CD4-positive, alpha-beta memory T cell (primary cell): ENCODE measurements around the gene LMNA. TPM values are rescaled to one million over a fixed set of nuclear protein-coding genes. Genes with fewer than 3 reads are reported as not detected.
"Not testable (repeated sequence)": the region's sequence is repeated elsewhere in the genome, so short reads cannot be mapped to it uniquely, and the experiment has no call there.

Experiments
- CTCF ChIA-PET: fragments of 350-600 bp; sonication (Branson Sonifier 250); formaldehyde crosslinking; loops from one replicate; lab custom pipeline; 2021; ENCODE audit warnings: inconsistent platforms; ENCODE audit not compliant: partially characterized antibody; lab: Charles Lee
- POLR2A ChIA-PET: fragments of 350-600 bp; sonication (Branson Sonifier 250); formaldehyde crosslinking; loops from one replicate; lab custom pipeline; 2021; ENCODE audit not compliant: partially characterized antibody; lab: Charles Lee
- DNase-seq, 5 donors: peaks; one replicate each; pipeline versions ENCODE4 v3.0.0 to v3.0.0-alpha.2; 2020 to 2022; ENCODE audit warnings: mixed read lengths in 1 of 5
- H3K27ac ChIP-seq: one replicate; pipeline ENCODE4 v1.7.0; 2013; ENCODE audit warnings: low read depth, low read length
- H3K27me3 ChIP-seq: 2 replicates; pipeline ENCODE4 v1.7.0; 2013; ENCODE audit warnings: mild to moderate bottlenecking, low read length, moderate library complexity; ENCODE audit not compliant: insufficient read depth
- H3K36me3 ChIP-seq: 2 replicates; pipeline ENCODE4 v1.7.0; 2013; ENCODE audit warnings: mild to moderate bottlenecking, low read length, moderate library complexity; ENCODE audit not compliant: insufficient read depth
- H3K4me1 ChIP-seq: 2 replicates; pipeline ENCODE4 v1.7.0; 2013; ENCODE audit warnings: mild to moderate bottlenecking, low read length, moderate library complexity; ENCODE audit not compliant: insufficient read depth
- H3K4me3 ChIP-seq, 2 donors: one replicate each; pipeline ENCODE4 v1.7.0; 2013; ENCODE audit warnings: low read length in 2 of 2, mild to moderate bottlenecking in 1 of 2
- H3K9me3 ChIP-seq, 2 donors: one replicate each; pipeline ENCODE4 v1.7.0; 2013; ENCODE audit warnings: low read length in 2 of 2, control low read depth in 1 of 2; ENCODE audit not compliant: control insufficient read depth in 1 of 2
- H3K27ac Mint-ChIP-seq, 7 donors: one replicate each; pipeline ENCODE4 v1.8.0; 2020 to 2021; ENCODE audit warnings: mixed read lengths in 7 of 7, mild to moderate bottlenecking in 6 of 7, inconsistent platforms in 3 of 7, moderate library complexity in 3 of 7
- H3K27me3 Mint-ChIP-seq, 2 donors: one replicate each; pipeline ENCODE4 v1.8.0; 2020 to 2021; ENCODE audit warnings: mixed read lengths in 2 of 2
- H3K36me3 Mint-ChIP-seq, 2 donors: one replicate each; pipeline ENCODE4 v1.8.0; 2020 to 2021; ENCODE audit warnings: mixed read lengths in 2 of 2, inconsistent platforms in 1 of 2, mild to moderate bottlenecking in 1 of 2
- H3K4me1 Mint-ChIP-seq, 4 donors: one replicate each; pipeline ENCODE4 v1.8.0; 2020 to 2021; ENCODE audit warnings: mixed read lengths in 4 of 4, mild to moderate bottlenecking in 1 of 4
- H3K4me3 Mint-ChIP-seq, 8 donors: one replicate each; pipeline ENCODE4 v1.8.0; 2020 to 2021; ENCODE audit warnings: mixed read lengths in 8 of 8, mild to moderate bottlenecking in 7 of 8, moderate library complexity in 6 of 8, inconsistent platforms in 3 of 8
- H3K9me3 Mint-ChIP-seq, 8 donors: one replicate each; pipeline ENCODE4 v1.8.0; 2020 to 2021; ENCODE audit warnings: mixed read lengths in 8 of 8, mild to moderate bottlenecking in 5 of 8, inconsistent platforms in 3 of 8, moderate library complexity in 1 of 8
- intact Hi-C: fragments of 100-400 bp; cut with micrococcal nuclease; formaldehyde crosslinking; loops from one replicate; pipeline ENCODE4 v1.15.1; 2023
- polyA plus RNA-seq, 2 donors: library from polyadenylated mRNA; unstranded; fragments of 300-500 nt; fragmentation: Illumina TruSeq; gene quantifications; one replicate each; pipeline ENCODE4 v1.2.3, GENCODE V29; 2021
- total RNA-seq, 2 experiments: library from RNA; stranded (reverse); gene quantifications; one replicate each; pipeline ENCODE4 v1.2.3, GENCODE V29; 2021

LMNA gene
- total and polyA plus RNA-seq, 4 experiments from 2014 or later, result 19.1 to 47.1 (median 31.7) TPM

DNA sequence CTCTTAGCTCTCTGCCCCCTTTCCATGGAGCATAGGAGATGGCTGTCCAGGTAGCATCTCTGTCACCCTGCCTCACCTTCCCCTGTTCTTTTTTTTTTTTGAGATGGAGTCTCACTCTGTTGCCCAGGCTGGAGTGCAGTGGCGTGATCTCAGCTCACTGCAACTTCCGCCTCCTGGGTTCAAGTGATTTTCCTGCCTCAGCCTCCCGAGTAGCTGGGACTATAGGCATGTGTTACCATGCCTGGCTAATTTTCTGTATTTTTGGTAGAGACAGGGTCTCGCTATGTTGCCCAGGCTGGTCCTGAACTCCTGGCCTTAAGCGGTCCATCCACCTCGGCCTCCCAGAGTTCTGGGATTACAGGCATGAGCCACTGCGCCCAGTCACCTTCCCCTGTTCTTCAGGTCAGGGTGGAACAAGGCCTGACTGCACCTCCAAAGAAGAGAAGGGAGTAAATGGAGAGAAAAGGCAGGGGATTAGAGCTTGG, 43.1 kb upstream of the LMNA start:
- H3K36me3 ChIP-seq, H3K27me3 ChIP-seq, DNase-seq, H3K9me3 Mint-ChIP-seq, H3K27me3 Mint-ChIP-seq, POLR2A ChIA-PET, H3K27ac ChIP-seq, H3K4me1 Mint-ChIP-seq, H3K36me3 Mint-ChIP-seq, H3K4me3 Mint-ChIP-seq, CTCF ChIA-PET, H3K4me3 ChIP-seq, H3K4me1 ChIP-seq, intact Hi-C loops, H3K9me3 ChIP-seq: not testable (repeated sequence)
- H3K27ac Mint-ChIP-seq, result peak overlapping the region in 1 of 7 donors; percentile 27

DNA sequence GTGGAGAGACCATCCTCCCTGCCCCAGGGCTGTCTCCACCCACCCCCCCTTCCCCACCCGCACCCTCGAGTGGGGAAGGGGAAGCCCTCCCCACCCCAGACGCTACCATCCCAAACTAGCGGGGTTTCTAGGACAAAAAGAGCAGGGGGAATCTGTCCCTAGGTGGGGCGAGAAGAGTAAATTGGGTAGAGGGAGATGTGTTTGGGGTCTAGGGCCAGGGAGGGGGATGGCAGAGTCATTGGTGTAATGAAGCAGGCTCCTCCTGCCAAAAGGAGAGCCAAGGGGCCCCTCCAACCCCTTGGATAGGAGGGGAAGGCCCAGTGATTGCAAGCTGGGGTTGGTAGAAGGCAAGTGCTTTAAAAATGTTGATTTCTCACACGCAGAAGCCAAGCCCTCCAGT, 42.3 kb upstream of the LMNA start:
- POLR2A ChIA-PET, result no interaction called here
- Mint-ChIP-seq H3K9me3 (peaks cover 0 to 3% (median 0%) of the 10 kb centered on the region in 8 donors), H3K27ac (no peak overlapping the region), H3K4me1 (peaks cover 0 to 3% (median under 1%) of the 10 kb centered on the region in 4 donors), H3K36me3 (no peaks in the 10 kb centered on the region), H3K27me3 (peaks cover 0 to 3% of the 10 kb centered on the region in 2 donors), H3K4me3 (no peak overlapping the region)
- Histone ChIP-seq H3K9me3 (no peaks in the 10 kb centered on the region), H3K27ac (no peak overlapping the region), H3K4me3 (no peak overlapping the region), H3K4me1 (no peaks in the 10 kb centered on the region), H3K27me3 (no peaks in the 10 kb centered on the region), H3K36me3 (no peaks in the 10 kb centered on the region)
- DNase-seq, result no peak
- CTCF ChIA-PET, result no interaction called here
- intact Hi-C loops, result no loop called here

DNA sequence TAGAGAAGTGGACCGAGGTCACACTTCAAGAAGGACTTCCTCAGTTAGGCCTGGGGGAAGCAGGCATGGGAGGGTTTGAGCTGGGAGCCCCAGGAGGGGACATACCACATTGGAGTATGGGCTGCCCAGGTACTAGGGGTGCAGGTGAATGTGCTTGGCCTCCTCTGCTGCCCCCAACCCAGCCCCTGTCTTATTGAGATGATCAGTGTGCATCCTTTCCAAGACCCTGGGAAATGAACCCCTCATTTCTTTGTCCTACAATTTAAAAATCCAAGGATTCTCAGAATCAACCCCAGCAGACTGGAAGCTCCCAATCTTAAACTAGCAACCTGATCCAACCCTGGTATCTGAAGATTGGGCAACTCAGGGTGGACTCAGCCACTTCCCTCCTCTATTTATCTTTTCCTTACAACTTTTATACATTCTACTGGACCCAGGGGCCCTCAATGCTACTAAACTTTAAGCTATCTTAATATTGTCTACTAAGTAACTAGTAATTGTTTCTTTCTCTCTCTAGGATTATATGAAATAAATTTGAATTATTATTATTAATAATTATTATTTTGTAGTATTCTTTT, 41.3 kb upstream of the LMNA start:
- intact Hi-C loops, result no loop called here
- DNase-seq, result no peak
- no peaks in the 10 kb centered on the region for H3K36me3 Mint-ChIP-seq
- peaks cover 2 to 3% of the 10 kb centered on the region in 2 donors for H3K27me3 Mint-ChIP-seq
- no peak overlapping the region for H3K27ac ChIP-seq
- ChIA-PET POLR2A (no interaction called here), CTCF (no interaction called here)
- H3K9me3 ChIP-seq, result no peaks in the 10 kb centered on the region
- no peak overlapping the region for H3K4me3 Mint-ChIP-seq
- H3K9me3 Mint-ChIP-seq, result peaks cover 0 to 3% (median 0%) of the 10 kb centered on the region in 8 donors
- H3K27me3 ChIP-seq, result no peaks in the 10 kb centered on the region
- H3K4me1 ChIP-seq, result no peaks in the 10 kb centered on the region
- H3K27ac Mint-ChIP-seq, result no peak overlapping the region
- peaks cover 0 to 1% (median 0%) of the 10 kb centered on the region in 4 donors for H3K4me1 Mint-ChIP-seq
- no peak overlapping the region for H3K4me3 ChIP-seq
- no peaks in the 10 kb centered on the region for H3K36me3 ChIP-seq

DNA sequence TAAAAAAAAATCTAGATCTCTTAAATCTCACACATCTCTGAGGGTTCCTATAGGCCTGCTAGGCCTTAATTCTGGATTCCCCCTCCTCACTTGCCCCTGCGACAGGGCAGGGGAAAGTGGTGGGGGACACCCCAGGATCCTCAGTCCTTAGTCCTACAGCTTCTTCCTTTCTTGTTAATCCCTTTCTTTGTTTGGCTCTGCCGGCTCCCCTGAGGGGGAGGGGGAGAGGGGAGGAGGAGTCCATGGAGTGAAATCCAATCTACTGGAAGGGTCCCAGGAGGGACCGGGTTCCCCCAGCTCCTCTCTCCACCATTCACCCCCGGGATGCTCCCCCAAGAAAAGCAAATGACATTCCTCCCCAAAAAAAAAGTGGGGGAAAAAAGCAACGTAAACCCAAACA, 40.8 kb upstream of the LMNA start:
- Mint-ChIP-seq H3K4me3 (no peak overlapping the region), H3K36me3 (no peaks in the 10 kb centered on the region), H3K4me1 (peaks cover 0 to 3% (median under 1%) of the 10 kb centered on the region in 4 donors), H3K27me3 (peaks cover 2 to 3% of the 10 kb centered on the region in 2 donors), H3K27ac (no peak overlapping the region), H3K9me3 (peaks cover 0 to 3% (median 0%) of the 10 kb centered on the region in 8 donors)
- Histone ChIP-seq H3K27ac (no peak overlapping the region), H3K4me3 (no peak overlapping the region), H3K36me3 (no peaks in the 10 kb centered on the region), H3K9me3 (no peaks in the 10 kb centered on the region), H3K4me1 (no peaks in the 10 kb centered on the region), H3K27me3 (no peaks in the 10 kb centered on the region)
- DNase-seq, result no peak
- CTCF ChIA-PET, result no interaction called here
- intact Hi-C loops, result no loop called here
- POLR2A ChIA-PET, result no interaction called here

DNA sequence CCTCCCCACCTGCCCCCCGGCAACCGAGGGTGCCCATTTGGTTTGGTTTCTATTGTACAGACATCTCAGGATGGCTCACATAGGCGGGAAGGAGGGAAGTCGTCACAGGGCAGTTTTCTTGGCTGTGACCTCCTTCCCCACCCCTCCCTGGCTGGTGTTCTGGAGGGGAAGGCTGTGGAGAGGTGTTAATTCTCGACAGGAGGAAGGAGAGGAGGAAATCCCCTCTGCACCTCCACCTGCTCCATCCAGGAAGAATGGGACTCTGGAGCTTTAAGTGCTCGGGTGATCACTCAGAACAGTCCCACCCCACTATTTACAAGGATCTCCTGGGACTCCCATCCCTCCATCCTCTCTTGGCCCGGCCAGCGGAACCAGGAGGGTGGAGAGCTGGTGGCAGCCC, 39.9 kb upstream of the LMNA start:
- ChIA-PET POLR2A (no interaction called here), CTCF (no interaction called here)
- Histone ChIP-seq H3K27ac (no peak overlapping the region), H3K27me3 (no peaks in the 10 kb centered on the region), H3K4me1 (no peaks in the 10 kb centered on the region), H3K4me3 (no peak overlapping the region), H3K9me3 (no peaks in the 10 kb centered on the region), H3K36me3 (no peaks in the 10 kb centered on the region)
- Mint-ChIP-seq H3K27ac (no peak overlapping the region), H3K4me3 (no peak overlapping the region), H3K27me3 (peaks cover 3 to 5% of the 10 kb centered on the region in 2 donors), H3K36me3 (no peaks in the 10 kb centered on the region), H3K4me1 (peaks cover 0 to 5% (median under 1%) of the 10 kb centered on the region in 4 donors), H3K9me3 (peaks cover 0 to 3% (median 0%) of the 10 kb centered on the region in 8 donors)
- no peak for DNase-seq
- intact Hi-C loops, result no loop called here

DNA sequence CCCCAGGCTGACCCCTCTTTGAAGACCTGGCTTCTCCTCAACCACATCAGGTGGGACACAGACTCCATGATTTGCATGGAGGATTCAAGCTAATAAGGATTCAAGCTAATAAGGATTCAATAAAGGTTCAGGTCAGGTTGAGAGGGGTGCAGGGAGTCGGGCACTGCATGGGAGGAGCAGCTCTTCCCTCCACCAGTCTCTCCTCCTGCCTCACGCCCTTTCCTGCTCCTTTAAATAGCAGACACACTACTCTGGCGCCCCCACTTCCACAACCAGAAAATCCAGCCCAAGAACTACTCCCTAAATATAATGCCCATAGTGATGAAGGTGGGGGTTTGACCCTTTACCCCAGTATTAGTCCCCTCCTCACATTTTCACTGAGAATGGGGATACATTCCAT, 39.3 kb upstream of the LMNA start:
- Histone ChIP-seq H3K27me3 (no peaks in the 10 kb centered on the region), H3K4me1 (no peaks in the 10 kb centered on the region), H3K4me3 (no peak overlapping the region), H3K9me3 (no peaks in the 10 kb centered on the region), H3K27ac (no peak overlapping the region), H3K36me3 (no peaks in the 10 kb centered on the region)
- Mint-ChIP-seq H3K4me3 (no peak overlapping the region), H3K36me3 (no peaks in the 10 kb centered on the region), H3K27ac (no peak overlapping the region), H3K4me1 (peaks cover 0 to 5% (median under 1%) of the 10 kb centered on the region in 4 donors), H3K27me3 (peaks cover 3 to 6% of the 10 kb centered on the region in 2 donors), H3K9me3 (peaks cover 0 to 3% (median 0%) of the 10 kb centered on the region in 8 donors)
- DNase-seq, result no peak
- intact Hi-C loops, result no loop called here
- CTCF ChIA-PET, result no interaction called here
- POLR2A ChIA-PET, result no interaction called here

DNA sequence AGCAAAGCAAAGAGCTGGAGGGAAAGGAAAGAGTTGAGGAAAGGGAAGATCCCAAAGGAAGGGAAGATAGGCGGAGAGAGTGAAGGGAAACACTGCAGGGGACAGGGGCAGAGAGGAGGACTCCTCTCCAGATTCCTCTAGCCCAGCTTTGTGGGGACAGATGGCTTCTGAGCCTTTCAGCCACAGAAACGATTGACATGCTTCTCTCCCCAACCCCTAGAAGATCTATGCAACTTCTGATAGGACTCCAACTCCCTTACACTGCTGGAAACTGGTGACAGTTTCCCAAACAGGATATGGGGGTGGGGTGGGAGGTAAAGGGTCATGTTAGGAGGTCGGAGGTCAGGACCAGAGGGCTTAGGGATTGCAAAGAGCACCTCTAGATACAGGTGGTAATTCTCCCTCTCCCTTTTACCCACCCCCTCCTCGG, 38.7 kb upstream of the LMNA start:
- CTCF ChIA-PET, result no interaction called here
- Histone ChIP-seq H3K36me3 (no peaks in the 10 kb centered on the region), H3K27ac (no peak overlapping the region), H3K4me3 (no peak overlapping the region), H3K27me3 (no peaks in the 10 kb centered on the region), H3K4me1 (no peaks in the 10 kb centered on the region), H3K9me3 (no peaks in the 10 kb centered on the region)
- Mint-ChIP-seq H3K4me1 (peaks cover 0 to 5% (median under 1%) of the 10 kb centered on the region in 4 donors), H3K27ac (peak overlapping the region in 1 of 7 donors; percentile 4), H3K27me3 (peaks cover 3 to 6% of the 10 kb centered on the region in 2 donors), H3K4me3 (peak overlapping the region in 1 of 8 donors; percentile 37), H3K36me3 (no peaks in the 10 kb centered on the region), H3K9me3 (peaks cover 0 to 3% (median 0%) of the 10 kb centered on the region in 8 donors)
- POLR2A ChIA-PET, result no interaction called here
- no peak for DNase-seq
- intact Hi-C loops, result no loop called here
